A549 treated with RU486 at 1 μM for 4 hours (cell line): ENCODE data around the gene AP5Z1. TPM values are rescaled to one million over a fixed set of nuclear protein-coding genes. Genes with fewer than 3 reads are reported as not detected.

ENCODE experiments used
- total RNA-seq: library from RNA; stranded (reverse); fragments of 200-300 nt; extraction: Qiagen RNA extraction; gene quantifications from 5 replicates; pipeline ENCODE4 v1.2.3, GENCODE V29; 2022; ENCODE audit warnings: low read depth

AP5Z1 gene, protein sequence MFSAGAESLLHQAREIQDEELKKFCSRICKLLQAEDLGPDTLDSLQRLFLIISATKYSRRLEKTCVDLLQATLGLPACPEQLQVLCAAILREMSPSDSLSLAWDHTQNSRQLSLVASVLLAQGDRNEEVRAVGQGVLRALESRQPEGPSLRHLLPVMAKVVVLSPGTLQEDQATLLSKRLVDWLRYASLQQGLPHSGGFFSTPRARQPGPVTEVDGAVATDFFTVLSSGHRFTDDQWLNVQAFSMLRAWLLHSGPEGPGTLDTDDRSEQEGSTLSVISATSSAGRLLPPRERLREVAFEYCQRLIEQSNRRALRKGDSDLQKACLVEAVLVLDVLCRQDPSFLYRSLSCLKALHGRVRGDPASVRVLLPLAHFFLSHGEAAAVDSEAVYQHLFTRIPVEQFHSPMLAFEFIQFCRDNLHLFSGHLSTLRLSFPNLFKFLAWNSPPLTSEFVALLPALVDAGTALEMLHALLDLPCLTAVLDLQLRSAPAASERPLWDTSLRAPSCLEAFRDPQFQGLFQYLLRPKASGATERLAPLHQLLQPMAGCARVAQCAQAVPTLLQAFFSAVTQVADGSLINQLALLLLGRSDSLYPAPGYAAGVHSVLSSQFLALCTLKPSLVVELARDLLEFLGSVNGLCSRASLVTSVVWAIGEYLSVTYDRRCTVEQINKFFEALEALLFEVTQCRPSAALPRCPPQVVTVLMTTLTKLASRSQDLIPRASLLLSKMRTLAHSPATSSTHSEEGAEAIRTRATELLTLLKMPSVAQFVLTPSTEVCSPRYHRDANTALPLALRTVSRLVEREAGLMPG
- total RNA-seq: 21.7 to 37.8 TPM (median 32.3 TPM) in 5 replicates

DNA sequence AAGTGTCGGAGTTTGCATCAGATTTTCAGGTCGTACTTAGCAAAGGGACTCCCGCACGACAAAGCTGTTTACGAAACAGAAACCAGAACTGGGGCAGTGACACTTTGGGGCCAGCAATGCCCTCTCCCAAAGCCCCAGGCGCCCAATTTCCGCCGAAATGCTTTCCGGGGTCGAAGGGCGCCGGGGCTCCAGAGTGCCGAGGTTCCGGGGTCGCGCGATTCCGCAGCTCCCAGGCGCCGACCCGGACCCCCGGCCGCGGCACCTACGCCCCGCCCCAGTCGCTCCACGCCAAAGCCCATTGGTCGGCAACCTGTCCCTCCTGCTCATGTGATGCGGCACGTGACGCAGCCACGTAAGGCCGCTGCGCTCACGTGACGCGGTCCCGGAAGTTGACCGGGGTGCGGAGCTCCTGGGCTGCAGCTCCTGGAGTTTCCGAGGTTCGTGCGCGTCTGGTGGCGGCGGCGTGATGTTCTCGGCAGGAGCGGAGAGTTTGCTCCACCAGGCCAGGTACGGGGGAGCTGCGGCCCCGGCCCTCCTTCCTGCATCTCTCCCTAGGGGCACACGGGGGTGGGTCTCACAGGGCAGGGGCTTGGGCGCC, at the start of gene AP5Z1:
TSS of gene AP5Z1 (plus strand) at position 374 of the 598 bp plus-strand sequence. CDS start at position 467, 93 bp downstream.

Other genes starting within 250 kb of the AP5Z1 start
- 10.4 to 14.3 TPM (median 11.3 TPM) in 5 replicates for gene FOXK1, start 93.3 kb upstream of the AP5Z1 start, total RNA-seq
- not detected in 5 replicates for gene PAPOLB, start 86.4 kb downstream of the AP5Z1 start, total RNA-seq
- 0.98 to 2.7 TPM (median 1.9 TPM) in 5 replicates for gene RADIL, start 108.1 kb downstream of the AP5Z1 start, total RNA-seq
- not detected in 5 replicates for gene MMD2, start 183.6 kb downstream of the AP5Z1 start, total RNA-seq